ENCODE data around the gene KLK13.

Gene KLK13

DNA sequence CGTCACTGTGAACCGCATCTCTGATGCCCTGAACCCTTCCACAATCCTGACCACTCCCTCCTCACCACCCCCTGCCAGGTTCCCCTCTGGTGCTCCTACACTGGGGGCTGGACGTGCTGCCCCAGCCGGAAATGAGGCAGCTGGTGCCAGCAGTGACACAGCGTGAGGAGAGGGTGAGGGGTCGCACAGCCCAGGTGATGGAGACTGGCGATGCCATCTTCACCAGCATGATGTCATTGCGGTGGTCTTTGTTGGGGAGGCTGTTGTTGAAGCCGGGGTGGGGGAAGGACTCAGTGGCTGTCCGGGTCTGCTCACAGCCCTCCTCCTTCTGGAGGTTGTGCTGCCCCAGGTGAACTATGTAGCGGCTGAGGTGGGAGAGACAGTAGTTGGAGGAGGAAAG is 40.9 kb downstream of the KLK13 start:
- DNase-seq (ENCODE audit: low read depth in 1 of 2, low spot score in 1 of 2), result no peak

DNA sequence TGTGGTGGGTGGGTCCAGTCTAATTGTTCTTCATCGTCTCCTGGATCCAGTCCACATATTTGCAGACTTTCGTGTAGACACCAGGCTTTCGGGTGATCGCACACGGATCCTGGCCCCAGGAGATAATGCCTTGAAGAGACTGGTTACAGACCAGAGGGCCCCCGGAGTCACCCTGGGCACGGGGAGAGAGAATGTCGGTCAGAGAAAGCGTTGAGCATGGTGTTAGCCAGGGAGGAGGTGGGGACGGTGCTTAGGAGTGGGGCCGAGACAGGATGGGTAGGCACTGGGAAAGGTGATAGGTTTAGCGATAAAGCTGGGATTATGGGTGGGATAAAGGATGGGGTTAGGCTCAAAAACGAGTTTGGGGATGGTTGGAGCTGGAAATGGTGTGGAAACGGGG is 42.4 kb downstream of the KLK13 start:
- no peak for DNase-seq (ENCODE audit: low read depth in 1 of 2, low spot score in 1 of 2)

DNA sequence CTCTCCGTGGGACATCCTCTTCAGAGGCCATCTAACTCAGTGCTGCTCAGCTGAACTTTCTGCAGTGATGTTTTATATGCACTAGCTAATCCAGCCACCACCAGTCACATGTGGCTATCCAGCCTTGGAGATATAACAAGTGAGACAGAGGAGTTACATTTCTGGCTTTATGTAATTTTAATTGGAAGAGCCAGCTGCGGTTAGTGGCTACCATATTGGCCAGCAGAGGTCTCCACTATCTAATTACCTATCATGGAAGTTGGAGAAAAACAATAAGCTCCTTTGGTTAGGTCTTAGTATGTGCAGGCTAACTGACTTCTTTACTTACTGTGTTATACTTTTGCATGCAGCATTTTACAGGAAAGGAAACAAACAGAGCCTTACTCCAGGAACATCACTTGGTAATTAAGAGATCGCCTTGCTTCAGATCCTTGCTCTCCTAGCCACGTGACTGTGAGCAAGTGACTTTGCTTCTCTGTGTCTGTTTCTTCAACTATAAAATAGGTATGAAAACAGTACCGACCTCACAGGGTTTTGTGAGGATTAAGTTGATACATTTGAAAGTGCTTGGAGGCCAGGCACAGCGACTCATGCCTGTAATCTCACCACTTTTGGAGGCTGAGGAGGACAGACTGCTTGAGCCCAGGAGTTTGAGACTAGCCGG is 43.8 kb downstream of the KLK13 start:
- DNase-seq (ENCODE audit: low read depth in 1 of 2, low spot score in 1 of 2), result no peak

DNA sequence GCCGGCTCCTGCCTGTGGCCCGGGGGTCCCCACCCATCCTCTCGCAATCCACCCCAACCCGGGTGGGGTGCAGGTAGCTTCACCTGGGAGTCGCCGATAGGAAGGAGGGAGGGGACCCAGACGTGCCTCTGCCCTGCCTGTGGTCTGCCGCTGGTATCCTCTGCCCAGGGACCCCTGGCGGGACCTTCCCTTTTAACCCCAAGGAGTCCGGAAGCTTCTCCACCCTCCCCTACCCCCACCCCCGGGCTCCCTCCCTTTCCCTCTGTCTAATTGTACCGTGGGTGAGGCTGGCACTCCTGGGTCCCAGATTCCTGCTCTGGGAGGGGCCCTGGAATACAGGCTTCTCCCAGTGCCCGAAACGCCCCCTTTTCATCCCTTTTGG is 45.4 kb downstream of the KLK13 start, which contains the start of gene KLK10:
TSS of gene KLK10 (minus strand) at position 166 of the 382 bp plus-strand sequence. CDS start 579 bp downstream, outside the sequence.
- no peak for DNase-seq (ENCODE audit: low read depth in 1 of 2, low spot score in 1 of 2)

DNA sequence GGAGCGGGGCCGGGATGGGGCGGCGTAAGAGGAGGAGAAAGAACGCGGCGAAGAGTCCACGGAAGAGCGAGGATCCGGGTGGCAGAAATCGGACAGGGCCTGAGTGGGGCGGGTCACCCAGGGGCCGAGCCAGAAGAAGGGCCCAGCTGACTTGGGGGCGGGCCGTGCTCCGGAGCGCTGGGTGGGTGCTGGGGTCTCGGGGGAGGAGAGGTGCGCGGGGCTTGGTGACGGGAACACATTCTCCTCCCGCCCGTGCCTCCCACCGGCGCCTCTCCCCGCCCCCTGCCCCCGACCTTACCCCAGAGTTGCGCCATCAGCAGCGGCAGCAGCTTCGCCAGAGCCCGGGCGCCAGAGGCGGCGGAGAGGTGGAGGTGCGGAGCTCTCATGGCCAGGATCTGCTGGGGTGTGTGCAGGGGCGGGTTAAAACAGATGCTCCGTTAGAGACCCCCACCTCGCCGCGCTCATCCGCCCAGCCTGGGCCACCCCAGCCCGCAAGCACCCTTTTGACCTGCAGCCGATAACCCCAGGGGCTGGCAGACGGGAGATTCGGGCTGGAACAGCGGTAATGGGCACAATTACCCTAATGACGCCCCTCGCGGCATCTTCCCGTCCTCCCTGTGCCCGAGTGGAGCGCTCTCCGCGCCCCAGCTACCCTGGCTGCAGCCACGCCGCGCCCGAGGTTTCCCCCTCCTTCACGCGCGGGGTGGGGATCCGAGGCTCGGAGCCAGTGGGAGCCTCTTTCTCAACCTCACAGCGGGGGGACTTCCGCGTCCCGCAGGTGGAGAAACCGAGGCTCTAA is 45.9 kb downstream of the KLK13 start:
- no peak for DNase-seq (ENCODE audit: low read depth in 1 of 2, low spot score in 1 of 2)

DNA sequence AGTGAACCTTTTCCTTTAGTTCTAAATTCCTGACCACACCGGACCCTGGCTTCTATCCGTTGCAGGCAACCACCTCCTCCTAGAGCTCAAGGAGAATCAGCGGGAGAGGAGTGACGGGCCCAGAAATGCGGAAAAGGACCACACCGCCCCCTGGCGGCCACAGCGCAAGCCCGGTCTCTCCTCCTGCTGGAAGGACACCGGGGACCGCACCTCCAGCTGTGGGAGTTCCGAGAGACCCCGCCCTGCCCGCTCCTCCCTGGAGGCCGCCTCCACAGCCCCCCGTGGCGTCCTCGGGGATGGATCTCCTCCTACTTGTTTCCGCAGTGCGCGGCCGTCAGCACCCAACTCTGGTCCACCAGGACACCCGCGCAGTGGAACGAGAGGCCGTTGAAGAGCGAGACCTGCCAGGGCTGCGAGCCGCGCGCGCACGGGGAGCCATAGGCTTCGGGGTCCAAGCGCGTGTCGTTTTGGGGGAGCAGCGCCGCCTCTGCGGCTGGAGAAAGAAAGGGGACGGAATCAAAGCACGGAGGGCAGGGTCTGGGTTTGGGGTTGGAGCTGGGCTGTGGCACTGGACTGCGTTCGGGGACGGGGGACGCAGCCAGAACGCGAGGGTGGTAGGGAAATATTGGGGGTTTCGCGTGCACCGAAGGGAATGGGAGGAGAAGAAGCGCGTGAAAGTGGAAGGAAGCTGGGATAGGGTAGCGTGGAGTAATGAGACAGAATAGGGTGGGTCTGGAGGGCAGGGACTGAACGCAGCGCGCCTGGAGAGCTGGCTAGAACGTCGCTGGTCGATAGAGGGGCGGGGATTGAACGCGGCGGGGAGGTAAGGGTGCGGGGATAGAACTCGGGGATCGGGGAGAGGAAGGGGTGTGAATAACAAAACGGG is 47.9 kb downstream of the KLK13 start:
- peak; percentile 21 to 55 for DNase-seq (ENCODE audit: low read depth in 1 of 2, low spot score in 1 of 2)

DNA sequence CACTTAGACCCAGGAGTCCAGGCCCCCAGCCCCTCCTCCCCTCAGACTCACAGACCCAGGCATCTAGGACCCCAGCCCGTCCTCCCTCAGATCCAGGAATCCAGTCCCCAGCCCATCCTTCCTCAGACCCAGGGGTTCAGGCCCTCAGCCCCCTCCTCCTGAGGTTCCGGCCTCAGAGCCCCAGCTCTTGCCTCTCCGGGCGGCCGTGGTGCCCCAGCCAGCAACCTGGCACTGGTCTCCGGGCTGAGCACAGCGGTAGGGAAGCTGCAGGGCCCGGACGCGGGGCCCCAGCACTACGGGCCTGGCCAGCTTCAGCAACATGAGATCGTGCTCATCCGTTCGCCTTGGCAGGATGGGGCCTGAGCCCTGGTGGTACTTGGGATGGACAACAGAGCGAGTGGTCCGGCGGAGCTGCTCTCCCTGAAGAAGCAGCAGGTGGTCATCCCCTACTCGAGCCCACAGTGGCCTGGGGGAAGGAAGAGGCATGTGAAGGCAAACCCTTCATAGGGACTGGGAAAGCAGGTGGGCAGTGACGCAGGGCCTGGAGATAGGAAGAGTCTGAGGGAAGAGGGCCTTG is 49.1 kb downstream of the KLK13 start:
- DNase-seq (ENCODE audit: low read depth in 1 of 2, low spot score in 1 of 2), result no peak

DNA sequence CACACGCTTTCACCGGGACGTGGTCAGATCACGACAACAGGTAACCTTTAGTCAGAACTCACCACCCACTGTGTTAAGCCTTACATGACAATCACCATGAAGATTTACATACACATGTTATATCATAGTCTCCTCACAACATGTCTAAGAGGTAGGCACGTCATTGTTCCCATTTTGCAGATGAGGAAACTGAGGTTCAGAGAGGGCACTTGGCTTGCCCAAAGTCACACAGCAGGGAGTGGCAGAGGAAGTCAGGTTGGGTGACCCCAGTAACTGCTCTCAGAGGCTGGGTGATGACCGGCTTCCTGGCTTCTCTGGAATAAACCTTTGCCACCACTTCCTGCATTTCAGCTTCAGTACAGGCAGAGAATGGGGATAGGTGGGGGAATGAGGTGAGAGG is 50.6 kb downstream of the KLK13 start:
- no peak for DNase-seq (ENCODE audit: low read depth in 1 of 2, low spot score in 1 of 2)

DNA sequence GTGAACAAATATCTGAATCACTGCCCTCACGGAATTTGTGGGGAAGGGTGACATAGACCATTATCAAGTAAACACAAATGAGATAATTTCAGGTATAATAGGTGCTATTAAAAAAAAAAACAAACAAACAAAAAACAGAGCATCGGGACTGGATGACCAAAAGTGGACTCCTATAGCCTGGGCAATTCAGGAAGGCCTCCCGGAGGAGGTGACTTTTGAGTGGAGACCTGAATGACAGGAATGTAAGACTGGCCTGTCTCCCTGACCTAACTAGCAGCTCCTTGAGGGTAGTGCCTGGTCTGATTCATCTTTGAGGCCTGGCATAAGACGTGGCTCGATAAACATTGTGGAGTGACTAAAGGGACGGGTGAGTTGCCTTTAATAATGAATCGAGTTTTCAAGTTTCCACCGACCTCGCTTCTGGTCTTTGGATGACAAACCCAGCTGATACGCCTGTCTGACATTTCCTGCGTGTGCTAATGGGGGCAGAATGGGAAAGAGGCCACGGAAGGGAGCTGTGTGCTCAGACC is 52.2 kb downstream of the KLK13 start:
- no peak for DNase-seq (ENCODE audit: low read depth in 1 of 2, low spot score in 1 of 2)

DNA sequence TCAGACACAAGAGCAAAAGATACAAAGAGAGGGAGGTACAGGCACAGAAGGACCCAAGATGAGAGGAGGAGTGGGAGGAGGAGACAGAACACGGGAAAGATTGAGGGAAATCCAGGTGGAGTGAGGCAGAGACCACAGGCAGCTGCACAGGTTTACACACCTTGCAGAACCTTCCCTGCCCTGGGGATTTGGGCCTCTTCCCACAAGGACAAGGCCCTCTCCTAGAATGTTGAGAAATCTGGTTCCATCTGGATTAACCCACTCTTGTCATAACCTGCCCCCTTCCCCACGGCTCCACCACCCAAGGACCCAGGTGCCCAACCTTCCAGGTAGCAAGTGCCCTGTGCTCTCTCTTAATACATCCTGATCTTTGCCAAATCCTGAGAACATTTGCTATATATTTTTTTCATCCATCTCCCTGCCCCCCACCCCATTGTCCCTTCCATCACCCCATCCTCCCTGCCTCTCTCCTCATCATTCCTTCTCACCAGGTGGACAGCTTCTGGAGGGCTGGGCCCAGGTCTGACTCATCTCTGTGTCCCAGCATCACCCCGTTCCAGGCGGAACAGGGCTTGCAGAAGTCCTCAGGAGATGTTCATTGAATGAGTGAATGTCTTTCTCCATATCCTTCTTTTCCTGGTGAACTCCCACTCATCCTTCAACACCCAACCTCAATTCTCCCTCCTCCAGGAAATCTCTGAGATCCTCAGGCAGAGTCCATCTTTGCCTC is 54.7 kb downstream of the KLK13 start:
- no peak for DNase-seq (ENCODE audit: low read depth in 1 of 2, low spot score in 1 of 2)

DNA sequence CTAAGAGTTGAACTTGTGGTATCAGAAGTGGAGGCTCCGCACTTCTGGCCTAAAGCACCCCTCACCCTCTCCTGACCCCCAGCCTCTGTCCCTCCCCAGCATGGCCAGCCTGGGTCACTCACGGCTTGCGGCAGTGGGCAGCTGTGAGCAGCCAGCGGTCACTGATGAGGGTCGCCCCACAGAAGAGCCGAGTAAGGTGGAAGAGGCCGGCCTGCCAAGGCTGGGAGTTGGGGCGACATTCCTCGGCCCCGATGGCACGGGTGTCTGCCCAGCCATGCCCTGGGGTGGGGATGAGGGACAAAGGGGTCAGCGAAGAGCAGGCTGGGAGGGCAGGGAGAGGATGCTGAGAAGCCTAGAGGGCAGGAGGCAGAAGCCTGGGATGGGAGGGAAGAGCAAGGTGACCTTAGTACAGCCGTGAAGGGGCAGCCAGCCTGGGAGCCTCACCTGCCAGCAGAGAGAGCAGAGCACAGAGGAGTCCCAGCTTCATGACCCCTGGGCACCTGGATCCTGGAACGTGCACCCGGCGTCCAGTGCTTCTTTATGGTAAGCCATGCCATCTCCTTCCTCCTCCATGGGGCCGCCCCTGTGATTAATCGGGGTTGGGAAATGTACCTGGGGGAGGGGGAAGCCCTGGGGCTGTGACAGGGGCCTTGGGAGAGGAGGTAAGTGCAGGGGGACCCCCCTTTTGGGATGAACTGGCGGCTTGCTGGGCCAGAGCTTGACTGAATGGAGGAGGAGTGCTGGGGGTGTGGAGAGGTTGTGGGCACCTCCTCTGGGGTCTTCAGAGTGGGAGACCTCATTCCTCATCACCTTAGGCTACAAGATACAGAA is 55.6 kb downstream of the KLK13 start:
- no peak for DNase-seq (ENCODE audit: low read depth in 1 of 2, low spot score in 1 of 2)

DNA sequence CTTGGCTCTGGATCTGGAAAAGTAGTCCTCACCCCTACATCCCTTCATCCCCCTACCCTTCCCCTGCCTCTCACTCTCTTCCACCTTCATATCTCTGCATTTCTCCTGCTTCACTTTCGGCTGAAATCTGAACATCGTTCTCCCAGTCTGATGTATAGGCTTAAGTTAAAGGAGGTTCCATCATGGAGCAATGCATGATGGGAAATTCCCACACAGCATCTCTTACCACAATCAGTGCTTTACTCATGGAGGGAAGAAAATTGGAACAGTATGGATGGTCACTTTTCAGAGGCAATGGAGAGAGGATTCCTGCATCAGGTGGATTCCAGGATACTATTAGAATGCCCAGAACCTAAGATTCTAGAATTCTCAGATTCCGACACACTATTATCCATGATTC is 57.4 kb downstream of the KLK13 start:
- no peak for DNase-seq (ENCODE audit: low read depth in 1 of 2, low spot score in 1 of 2)

DNA sequence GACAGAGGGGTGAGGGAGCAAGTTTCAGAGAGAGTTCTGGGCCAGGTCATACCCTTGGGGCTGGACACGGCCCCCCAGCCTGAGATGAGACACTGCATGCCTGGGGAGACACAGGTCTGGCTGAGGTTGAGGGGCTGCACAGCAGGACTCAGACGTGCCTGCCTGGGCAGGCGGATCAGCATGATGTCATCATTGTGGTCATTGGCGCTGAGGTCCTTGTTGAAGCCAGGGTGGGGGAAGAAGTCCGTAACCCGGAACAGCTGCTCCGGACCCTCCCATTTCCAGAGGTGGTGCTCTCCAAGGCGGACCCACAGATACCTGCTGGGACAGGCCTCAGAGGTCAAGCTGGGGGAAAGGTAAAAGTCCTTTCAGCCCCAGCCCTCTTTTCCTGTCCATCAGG is 58.5 kb downstream of the KLK13 start:
- no peak for DNase-seq (ENCODE audit: low read depth in 1 of 2, low spot score in 1 of 2)
